HEK293T (cell line): ENCODE data around the gene NKAPL.
A peak's percentile ranks its signal among the peaks of the same experiment; 100 is the strongest.

Source experiments
- CTCF ChIA-PET: fragments of 350-600 bp; formaldehyde crosslinking; extraction: SDS; loops from one replicate; lab custom pipeline; 2021; ENCODE audit warnings: antibody characterized with exemption, inconsistent platforms; lab: Yijun Ruan, JAX
- POLR2A ChIA-PET: fragments of 350-600 bp; formaldehyde crosslinking; extraction: SDS; loops from one replicate; lab custom pipeline; 2020; ENCODE audit warnings: antibody characterized with exemption, inconsistent platforms; lab: Yijun Ruan, JAX
- DNase-seq: peaks from one replicate; pipeline ENCODE4 v3.0.0; 2012; ENCODE audit warnings: mixed read lengths; ENCODE audit errors: extremely low spot score
- ARNT ChIP-seq: fragments of 450-650 bp; IDR thresholded peaks from 2 replicates; pipeline ENCODE4 v1.6.1; 2017; ENCODE audit warnings: mild to moderate bottlenecking
- BHLHE40 ChIP-seq: fragments of 450-650 bp; IDR thresholded peaks from 2 replicates; pipeline ENCODE4 v1.6.1; 2016; ENCODE audit warnings: mild to moderate bottlenecking, moderate library complexity, borderline replicate concordance
- CTBP1 ChIP-seq: fragments of 450-650 bp; IDR thresholded peaks from 2 replicates; pipeline ENCODE4 v1.6.1; 2016; ENCODE audit warnings: borderline replicate concordance
- ELF4 ChIP-seq: fragments of 450-650 bp; IDR thresholded peaks from 2 replicates; pipeline ENCODE4 v1.6.1; 2017; ENCODE audit warnings: antibody characterized with exemption
- FOXA1 ChIP-seq: fragments of 450-650 bp; IDR thresholded peaks from 2 replicates; pipeline ENCODE4 v1.6.1; 2016; ENCODE audit warnings: mild to moderate bottlenecking
- FOXK2 ChIP-seq: fragments of 450-650 bp; IDR thresholded peaks from 2 replicates; pipeline ENCODE4 v1.6.1; 2016; ENCODE audit warnings: mild to moderate bottlenecking
- FOXM1 ChIP-seq: fragments of 450-650 bp; IDR thresholded peaks from 2 replicates; pipeline ENCODE4 v1.6.1; 2017; ENCODE audit warnings: mild to moderate bottlenecking, borderline replicate concordance
- HDGF ChIP-seq: fragments of 450-650 bp; IDR thresholded peaks from 2 replicates; pipeline ENCODE4 v1.6.1; 2017; ENCODE audit warnings: antibody characterized with exemption, borderline replicate concordance
- L3MBTL2 ChIP-seq: fragments of 450-650 bp; conservative IDR thresholded peaks from 2 replicates; pipeline ENCODE4 v1.6.1; 2016; ENCODE audit warnings: mild to moderate bottlenecking
- LEF1 ChIP-seq: fragments of 450-650 bp; IDR thresholded peaks from 2 replicates; pipeline ENCODE4 v1.6.1; 2017; ENCODE audit warnings: mild to moderate bottlenecking, borderline replicate concordance
- NFRKB ChIP-seq: fragments of 450-650 bp; IDR thresholded peaks from 2 replicates; pipeline ENCODE4 v1.6.1; 2016; ENCODE audit warnings: mild to moderate bottlenecking, moderate library complexity
- PKNOX1 ChIP-seq: fragments of 450-650 bp; IDR thresholded peaks from 2 replicates; pipeline ENCODE4 v1.6.1; 2016
- SP1 ChIP-seq: fragments of 450-650 bp; IDR thresholded peaks from 2 replicates; pipeline ENCODE4 v1.6.1; 2017
- SUZ12 ChIP-seq: fragments of 450-650 bp; IDR thresholded peaks from 2 replicates; pipeline ENCODE4 v1.6.1; 2016; ENCODE audit warnings: mild to moderate bottlenecking
- TARDBP ChIP-seq: fragments of 450-650 bp; IDR thresholded peaks from 2 replicates; pipeline ENCODE4 v1.6.1; 2016
- ZNF384 ChIP-seq: fragments of 450-650 bp; IDR thresholded peaks from 2 replicates; pipeline ENCODE4 v1.6.1; 2016

The NKAPL gene

GRCh38 chr6:28217890-28218289 is 41.2 kb upstream of the NKAPL start:
- DNase-seq, result no peak
- ChIA-PET CTCF (no interaction called here), POLR2A (interaction anchor here (0.8 to 2.8 kb wide), 12 partner anchors 10 to 138 kb away, joined by 3 to 20 read pairs (median 5); partner anchors contain the start of genes ZKSCAN4, ZKSCAN8 and ZSCAN26)

GRCh38 chr6:28218312-28219248 is 40.5 kb upstream of the NKAPL start:
- peak; percentile 67 for DNase-seq
- ChIA-PET CTCF (interaction anchor here (1.0 kb wide), 1 partner anchor 137 kb away, joined by 3 read pairs; no protein-coding TSS in a partner anchor), POLR2A (interaction anchor here (0.8 to 2.8 kb wide), 14 partner anchors 8 to 137 kb away, joined by 3 to 20 read pairs (median 6); partner anchors contain the start of genes ZKSCAN4, ZKSCAN8 and ZSCAN26)
- TF ChIP-seq ARNT (no peak), LEF1 (0 out of 2 replicates have a peak, but pooled peaks have one; percentile 35), L3MBTL2 (peak; percentile 96), ELF4 (no peak), TARDBP (no peak), PKNOX1 (no peak), NFRKB (no peak), BHLHE40 (no peak), FOXA1 (no peak), SUZ12 (no peak)

More at GRCh38 chr6:28217890-28218289, 41.2 kb upstream of the NKAPL start:
- no peak for TF ChIP-seq FOXK2
- no peak for TF ChIP-seq SP1
- no peak for TF ChIP-seq LEF1

- POLR2A ChIA-PET, result interaction anchor here (0.8 to 1.7 kb wide), 7 partner anchors 13 to 327 kb away, joined by 3 to 6 read pairs (median 3); partner anchors contain the start of genes ZKSCAN8 and ZSCAN26
- CTCF ChIA-PET, result no interaction called here
- TF ChIP-seq SUZ12, result no peak
- TF ChIP-seq ARNT, result no peak
- no peak for TF ChIP-seq LEF1
- TF ChIP-seq HDGF, result no peak
- DNase-seq, result no peak
Measured at GRCh38 chr6:28220257-28221133, 38.6 kb upstream of the NKAPL start.

- no peak for TF ChIP-seq NFRKB
- no peak for TF ChIP-seq ARNT
- TF ChIP-seq BHLHE40, result no peak
- no peak for TF ChIP-seq PKNOX1
- no peak for TF ChIP-seq CTBP1
- TF ChIP-seq SUZ12, result no peak
- no peak for TF ChIP-seq FOXM1
- TF ChIP-seq TARDBP, result no peak
- TF ChIP-seq SP1, result no peak
- no peak for TF ChIP-seq FOXK2
- no peak for TF ChIP-seq L3MBTL2
- TF ChIP-seq HDGF, result no peak
- TF ChIP-seq ELF4, result no peak
- CTCF ChIA-PET, result interaction anchor here (1.4 kb wide), 1 partner anchor 132 kb away, joined by 3 read pairs; no protein-coding TSS in a partner anchor
- POLR2A ChIA-PET, result interaction anchor here (1.4 to 3.5 kb wide), 3 partner anchors 28 to 83 kb away, joined by 4 to 13 read pairs (median 9); partner anchors contain the start of genes ZKSCAN4 and ZKSCAN8
- no peak for DNase-seq
Measured at GRCh38 chr6:28224131-28225055, 34.7 kb upstream of the NKAPL start.

DNA sequence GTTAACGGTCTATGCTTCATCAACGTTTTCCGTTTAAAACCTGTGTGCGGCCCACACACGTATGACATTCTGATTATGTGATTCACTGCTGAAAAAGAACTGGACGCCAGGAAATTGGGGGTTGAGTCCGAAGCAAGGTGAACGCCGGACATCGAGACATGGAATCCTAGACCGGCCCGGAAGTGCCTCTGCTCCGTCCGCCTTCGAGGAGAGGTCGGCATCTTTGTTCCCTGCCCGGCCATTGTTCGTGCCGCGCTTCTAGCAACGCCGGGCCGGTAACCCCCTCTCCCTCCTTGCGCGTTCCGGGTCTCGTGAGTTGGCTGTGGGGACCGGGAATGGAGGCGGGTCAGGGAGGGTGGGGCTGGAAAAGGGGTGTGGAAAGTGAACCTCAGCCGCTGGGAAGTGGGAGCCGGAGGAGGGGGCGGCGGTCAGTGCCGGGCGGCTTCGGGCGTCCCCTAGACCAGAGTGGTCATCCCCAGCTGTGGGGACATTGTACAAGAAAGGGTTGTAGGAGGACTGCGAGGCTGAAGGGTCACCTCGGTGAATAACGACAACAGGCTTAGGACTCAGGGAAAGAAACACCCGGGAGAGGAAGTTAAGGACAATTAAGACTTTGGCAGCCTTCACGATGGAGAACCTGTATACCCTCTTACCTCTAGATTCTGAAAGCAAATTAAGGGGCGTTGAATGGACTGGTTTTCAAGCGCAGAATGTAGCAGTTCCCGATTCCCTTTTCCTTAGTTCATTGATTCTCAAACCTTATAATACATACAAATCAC is 33.9 kb upstream of the NKAPL start, which contains the start of gene ZSCAN9:
Gene ZSCAN9 (plus strand): TSS at position 220 of the 779 bp plus-strand sequence. CDS start 1,810 bp downstream, outside the sequence.
- POLR2A ChIA-PET, result interaction anchor here (0.6 to 3.5 kb wide), 6 partner anchors 23 to 110 kb away, joined by 3 to 13 read pairs (median 4); partner anchors contain the start of genes PGBD1, ZKSCAN4 and ZKSCAN8
- DNase-seq, result peak; percentile 81
- CTCF ChIA-PET, result no interaction called here
- TF ChIP-seq L3MBTL2 (peak; percentile 44), FOXK2 (no peak), SUZ12 (no peak), ARNT (peak; percentile 68; the same call in 1 of the 2 replicates), SP1 (no peak), FOXM1 (no peak), CTBP1 (peak; percentile 56; the same call in 1 of the 2 replicates), ZNF384 (no peak), ELF4 (peak; percentile 63), NFRKB (peak; percentile 83)
